GM12878 (cell line): ENCODE results near the gene KCNJ18.
"Not testable (repeated sequence)": the region's sequence is repeated elsewhere in the genome, so short reads cannot be mapped to it uniquely, and the experiment has no call there.

Experiments used
- EP300 ChIP-seq, 2 experiments: fragments of 150-350 bp in 1 of 2; IDR thresholded peaks; 2 replicates each; pipeline ENCODE4 v1.6.1; 2011 to 2012; ENCODE audit warnings: low read depth in 2 of 2, low read length in 2 of 2, borderline replicate concordance in 1 of 2, improper control_type of control experiment in 1 of 2, inconsistent platforms in 1 of 2; ENCODE audit not compliant: control insufficient read depth in 1 of 2
- EZH2 ChIP-seq: IDR thresholded peaks from 2 replicates; pipeline ENCODE4 v1.6.1; 2012; ENCODE audit warnings: low read depth, mild to moderate bottlenecking, control low read depth, inconsistent platforms, low read length, borderline replicate concordance; ENCODE audit not compliant: control insufficient read depth
- JUND ChIP-seq: IDR thresholded peaks from 2 replicates; pipeline ENCODE4 v1.6.1; 2012; ENCODE audit warnings: low read depth, mild to moderate bottlenecking, low read length, improper control_type of control experiment, moderate library complexity
- MTA2 ChIP-seq: fragments of 450-650 bp; IDR thresholded peaks from 2 replicates; pipeline ENCODE4 v1.6.1; 2016; ENCODE audit warnings: low read depth, mild to moderate bottlenecking, moderate library complexity
- MXI1 ChIP-seq: fragments of 150-350 bp; IDR thresholded peaks from 2 replicates; pipeline ENCODE4 v1.6.1; 2011; ENCODE audit warnings: low read depth, mild to moderate bottlenecking, inconsistent platforms, low read length, improper control_type of control experiment
- RAD51 ChIP-seq: fragments of 450-650 bp; IDR thresholded peaks from 2 replicates; pipeline ENCODE4 v1.6.1; 2016; ENCODE audit warnings: moderate library complexity, mild to moderate bottlenecking, inconsistent platforms
- STAT1 ChIP-seq: fragments of 450-650 bp; conservative IDR thresholded peaks from 2 replicates; pipeline ENCODE4 v1.6.1; 2014; ENCODE audit warnings: antibody characterized with exemption, mild to moderate bottlenecking
- TAF1 ChIP-seq: IDR thresholded peaks from 2 replicates; pipeline ENCODE4 v1.6.1; 2011; ENCODE audit warnings: mild to moderate bottlenecking, low read depth, low read length, borderline replicate concordance
- TARDBP ChIP-seq: IDR thresholded peaks from 2 replicates; pipeline ENCODE4 v1.6.1; 2016; ENCODE audit warnings: borderline replicate concordance
- TCF12 ChIP-seq: IDR thresholded peaks from 2 replicates; pipeline ENCODE4 v1.6.1; 2011; ENCODE audit warnings: low read depth, mild to moderate bottlenecking, low read length
- YY1 ChIP-seq: IDR thresholded peaks from 2 replicates; pipeline ENCODE4 v1.6.1; 2011; ENCODE audit warnings: low read depth, mild to moderate bottlenecking, low read length
- TF ChIP-seq, protein P1 (sequence below), 3 experiments: IDR thresholded peaks in 2 of 3; conservative IDR thresholded peaks in 1 of 3; 2 replicates each; pipeline ENCODE4 v1.5.1; 2011; ENCODE audit warnings: low read depth in 3 of 3, low read length in 3 of 3, mild to moderate bottlenecking in 3 of 3, control low read depth in 2 of 3, moderate library complexity in 2 of 3, inconsistent platforms in 1 of 3, mixed read lengths in 1 of 3; ENCODE audit not compliant: control insufficient read depth in 2 of 3, insufficient read depth in 1 of 3; ENCODE audit errors: extremely low read depth in 1 of 3
- TF ChIP-seq, protein P2 (sequence below): fragments of 450-650 bp; IDR thresholded peaks from 2 replicates; pipeline ENCODE4 v1.6.1; 2017; ENCODE audit warnings: mild to moderate bottlenecking, moderate library complexity

DNA sequence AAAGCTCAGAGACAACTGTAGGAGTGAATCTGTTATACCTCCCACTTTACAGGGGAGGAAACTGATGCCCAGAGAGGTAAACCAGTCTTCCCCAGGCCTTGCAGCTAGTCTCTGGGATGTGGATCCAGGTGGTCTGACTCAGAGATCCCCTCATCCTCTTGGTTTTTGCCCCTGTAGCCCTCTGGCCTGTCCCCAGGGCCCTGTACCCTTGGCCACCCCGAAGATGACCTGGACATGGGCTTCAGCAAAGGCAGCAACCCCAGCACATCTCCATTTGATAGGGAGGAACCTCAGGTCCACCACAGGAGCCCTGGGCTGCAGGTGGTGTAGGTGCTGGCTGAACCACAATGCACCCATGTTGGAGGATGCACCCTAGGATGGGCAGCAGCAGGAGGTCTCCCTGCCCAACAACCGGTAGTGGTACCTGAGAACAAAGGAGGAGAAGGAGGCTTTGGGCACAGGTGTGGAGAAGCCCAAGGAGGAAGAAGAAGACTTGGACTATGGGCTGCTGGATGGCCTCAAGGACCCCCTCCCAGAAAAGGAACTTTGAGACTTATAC lies 26.3 kb upstream of the KCNJ18 start:
- not testable (repeated sequence) for TF ChIP-seq RAD51; TAF1; MXI1; EZH2; MTA2; EP300 (IDR thresholded peaks at IDR 0.05; ENCODE audit: borderline replicate concordance in 1 of 2, control insufficient read depth in 1 of 2, low read depth in 2 of 2, low read length in 2 of 2); TARDBP; STAT1; JUND; YY1; TCF12
- TF ChIP-seq, protein P1, sequence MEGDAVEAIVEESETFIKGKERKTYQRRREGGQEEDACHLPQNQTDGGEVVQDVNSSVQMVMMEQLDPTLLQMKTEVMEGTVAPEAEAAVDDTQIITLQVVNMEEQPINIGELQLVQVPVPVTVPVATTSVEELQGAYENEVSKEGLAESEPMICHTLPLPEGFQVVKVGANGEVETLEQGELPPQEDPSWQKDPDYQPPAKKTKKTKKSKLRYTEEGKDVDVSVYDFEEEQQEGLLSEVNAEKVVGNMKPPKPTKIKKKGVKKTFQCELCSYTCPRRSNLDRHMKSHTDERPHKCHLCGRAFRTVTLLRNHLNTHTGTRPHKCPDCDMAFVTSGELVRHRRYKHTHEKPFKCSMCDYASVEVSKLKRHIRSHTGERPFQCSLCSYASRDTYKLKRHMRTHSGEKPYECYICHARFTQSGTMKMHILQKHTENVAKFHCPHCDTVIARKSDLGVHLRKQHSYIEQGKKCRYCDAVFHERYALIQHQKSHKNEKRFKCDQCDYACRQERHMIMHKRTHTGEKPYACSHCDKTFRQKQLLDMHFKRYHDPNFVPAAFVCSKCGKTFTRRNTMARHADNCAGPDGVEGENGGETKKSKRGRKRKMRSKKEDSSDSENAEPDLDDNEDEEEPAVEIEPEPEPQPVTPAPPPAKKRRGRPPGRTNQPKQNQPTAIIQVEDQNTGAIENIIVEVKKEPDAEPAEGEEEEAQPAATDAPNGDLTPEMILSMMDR (IDR thresholded peaks at IDR 0.05 in 2 of 3, conservative IDR thresholded peaks at IDR 0.05 in 1 of 3; ENCODE audit: control insufficient read depth in 2 of 3, extremely low read depth in 1 of 3, insufficient read depth in 1 of 3, low read depth in 3 of 3, low read length in 3 of 3) = not testable (repeated sequence)
- TF ChIP-seq, protein P2, sequence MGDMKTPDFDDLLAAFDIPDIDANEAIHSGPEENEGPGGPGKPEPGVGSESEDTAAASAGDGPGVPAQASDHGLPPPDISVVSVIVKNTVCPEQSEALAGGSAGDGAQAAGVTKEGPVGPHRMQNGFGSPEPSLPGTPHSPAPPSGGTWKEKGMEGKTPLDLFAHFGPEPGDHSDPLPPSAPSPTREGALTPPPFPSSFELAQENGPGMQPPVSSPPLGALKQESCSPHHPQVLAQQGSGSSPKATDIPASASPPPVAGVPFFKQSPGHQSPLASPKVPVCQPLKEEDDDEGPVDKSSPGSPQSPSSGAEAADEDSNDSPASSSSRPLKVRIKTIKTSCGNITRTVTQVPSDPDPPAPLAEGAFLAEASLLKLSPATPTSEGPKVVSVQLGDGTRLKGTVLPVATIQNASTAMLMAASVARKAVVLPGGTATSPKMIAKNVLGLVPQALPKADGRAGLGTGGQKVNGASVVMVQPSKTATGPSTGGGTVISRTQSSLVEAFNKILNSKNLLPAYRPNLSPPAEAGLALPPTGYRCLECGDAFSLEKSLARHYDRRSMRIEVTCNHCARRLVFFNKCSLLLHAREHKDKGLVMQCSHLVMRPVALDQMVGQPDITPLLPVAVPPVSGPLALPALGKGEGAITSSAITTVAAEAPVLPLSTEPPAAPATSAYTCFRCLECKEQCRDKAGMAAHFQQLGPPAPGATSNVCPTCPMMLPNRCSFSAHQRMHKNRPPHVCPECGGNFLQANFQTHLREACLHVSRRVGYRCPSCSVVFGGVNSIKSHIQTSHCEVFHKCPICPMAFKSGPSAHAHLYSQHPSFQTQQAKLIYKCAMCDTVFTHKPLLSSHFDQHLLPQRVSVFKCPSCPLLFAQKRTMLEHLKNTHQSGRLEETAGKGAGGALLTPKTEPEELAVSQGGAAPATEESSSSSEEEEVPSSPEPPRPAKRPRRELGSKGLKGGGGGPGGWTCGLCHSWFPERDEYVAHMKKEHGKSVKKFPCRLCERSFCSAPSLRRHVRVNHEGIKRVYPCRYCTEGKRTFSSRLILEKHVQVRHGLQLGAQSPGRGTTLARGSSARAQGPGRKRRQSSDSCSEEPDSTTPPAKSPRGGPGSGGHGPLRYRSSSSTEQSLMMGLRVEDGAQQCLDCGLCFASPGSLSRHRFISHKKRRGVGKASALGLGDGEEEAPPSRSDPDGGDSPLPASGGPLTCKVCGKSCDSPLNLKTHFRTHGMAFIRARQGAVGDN = not testable (repeated sequence)
